Measurements from ENCODE around the gene EEF2K.

GRCh38 chr16:22260490-22260889 lies 54.4 kb downstream of the EEF2K start:
- no peak for TF ChIP-seq CTCF (IDR thresholded peaks at IDR 0.05)
- no peak for TF ChIP-seq EP300 (IDR thresholded peaks at IDR 0.05)
- no peak for TF ChIP-seq POLR2AphosphoS5 (IDR thresholded peaks at IDR 0.05)
- no peak for TF ChIP-seq POLR2A (IDR thresholded peaks at IDR 0.05)

Data from sigmoid colon (tissue), 4 donors.